CD4-positive, alpha-beta T cell (primary cell): ENCODE data around the gene ADSS1. TPM values are rescaled to one million over a fixed set of nuclear protein-coding genes. Genes with fewer than 3 reads are reported as not detected.

Experiments used
- ATAC-seq: fragments of 200-7000 bp; cut with Tn5 transposase; one replicate; pipeline ENCODE4 v1.10.0; 2022; ENCODE audit warnings: mild to moderate bottlenecking; ENCODE audit not compliant: poor library complexity
- CTCF ChIA-PET: fragments of 350-600 bp; sonication (Branson Sonifier 250); formaldehyde crosslinking; loops from one replicate; lab custom pipeline; 2021; ENCODE audit warnings: antibody characterized with exemption, inconsistent platforms; lab: Charles Lee
- POLR2A ChIA-PET: fragments of 350-600 bp; sonication (Branson Sonifier 250); formaldehyde crosslinking; loops from one replicate; lab custom pipeline; 2021; ENCODE audit warnings: antibody characterized with exemption, inconsistent platforms; lab: Charles Lee
- DNase-seq, 14 experiments: peaks; one replicate each; pipeline ENCODE4 v3.0.0-alpha.2; 2013 to 2020; ENCODE audit warnings: mixed read lengths in 2 of 14
- H3K27ac ChIP-seq, 2 donors: one replicate each; pipeline versions ENCODE4 v1.5.1 to v1.7.0; 2013; ENCODE audit warnings: low read length in 2 of 2, low read depth in 1 of 2, mild to moderate bottlenecking in 1 of 2
- H3K27me3 ChIP-seq, 2 experiments: 1 replicate in 1 of 2; 2 replicates in 1 of 2; pipeline versions ENCODE4 v1.6.1 to v1.7.0; 2013; ENCODE audit warnings: low read length in 2 of 2, control low read depth in 1 of 2, mild to moderate bottlenecking in 1 of 2, moderate library complexity in 1 of 2; ENCODE audit not compliant: insufficient read depth in 2 of 2, control insufficient read depth in 1 of 2
- H3K36me3 ChIP-seq: one replicate; pipeline ENCODE4 v1.6.1; 2013; ENCODE audit warnings: low read length, control low read depth; ENCODE audit not compliant: insufficient read depth
- H3K4me1 ChIP-seq: one replicate; pipeline ENCODE4 v1.6.1; 2013; ENCODE audit warnings: low read length, control low read depth; ENCODE audit not compliant: insufficient read depth
- H3K4me3 ChIP-seq: one replicate; pipeline ENCODE4 v1.5.1; 2013; ENCODE audit warnings: mild to moderate bottlenecking, low read length, moderate library complexity
- H3K9me3 ChIP-seq, 2 experiments: 1 replicate in 1 of 2; 2 replicates in 1 of 2; pipeline versions ENCODE4 v1.6.1 to v1.7.0; 2013; ENCODE audit warnings: low read length in 2 of 2, mild to moderate bottlenecking in 2 of 2, control low read depth in 1 of 2, moderate library complexity in 1 of 2; ENCODE audit not compliant: control insufficient read depth in 1 of 2, insufficient read depth in 1 of 2
- H3K27ac Mint-ChIP-seq: one replicate; pipeline ENCODE4 v1.8.0; 2020; ENCODE audit warnings: mixed read lengths
- H3K27me3 Mint-ChIP-seq: one replicate; pipeline ENCODE4 v1.8.0; 2021; ENCODE audit warnings: mixed read lengths
- H3K36me3 Mint-ChIP-seq: one replicate; pipeline ENCODE4 v1.8.0; 2021; ENCODE audit warnings: low read depth, mixed read lengths
- H3K4me1 Mint-ChIP-seq: one replicate; pipeline ENCODE4 v1.8.0; 2021; ENCODE audit warnings: low read depth, mixed read lengths
- H3K4me3 Mint-ChIP-seq: one replicate; pipeline ENCODE4 v1.8.0; 2020; ENCODE audit warnings: mild to moderate bottlenecking, mixed read lengths
- H3K9me3 Mint-ChIP-seq: one replicate; pipeline ENCODE4 v1.8.0; 2020; ENCODE audit warnings: mixed read lengths
- intact Hi-C, 2 experiments: fragments of 100-400 bp; cut with DNase I in 1 of 2; cut with micrococcal nuclease in 1 of 2; formaldehyde crosslinking; loops; one replicate each; pipeline versions ENCODE4 v1.15.1 to v1.9.0; 2023 to 2025; cut with DNase I, micrococcal nuclease
- total RNA-seq, 174 experiments: library from RNA in 2 of 174; stranded (reverse) in 2 of 174; gene quantifications; one replicate each; pipeline ENCODE4 v1.2.3 and lab custom pipeline; 2021 to 2026
- TF ChIP-seq, protein P1 (sequence below): fragments of 200-600 bp; IDR thresholded peaks from one replicate; pipeline ENCODE4 v1.8.0; 2022; ENCODE audit warnings: antibody characterized with exemption, mild to moderate bottlenecking

The ADSS1 gene
- total RNA-seq, 2 experiments from 2014 or later, result 2.0 to 2.7 TPM

DNA sequence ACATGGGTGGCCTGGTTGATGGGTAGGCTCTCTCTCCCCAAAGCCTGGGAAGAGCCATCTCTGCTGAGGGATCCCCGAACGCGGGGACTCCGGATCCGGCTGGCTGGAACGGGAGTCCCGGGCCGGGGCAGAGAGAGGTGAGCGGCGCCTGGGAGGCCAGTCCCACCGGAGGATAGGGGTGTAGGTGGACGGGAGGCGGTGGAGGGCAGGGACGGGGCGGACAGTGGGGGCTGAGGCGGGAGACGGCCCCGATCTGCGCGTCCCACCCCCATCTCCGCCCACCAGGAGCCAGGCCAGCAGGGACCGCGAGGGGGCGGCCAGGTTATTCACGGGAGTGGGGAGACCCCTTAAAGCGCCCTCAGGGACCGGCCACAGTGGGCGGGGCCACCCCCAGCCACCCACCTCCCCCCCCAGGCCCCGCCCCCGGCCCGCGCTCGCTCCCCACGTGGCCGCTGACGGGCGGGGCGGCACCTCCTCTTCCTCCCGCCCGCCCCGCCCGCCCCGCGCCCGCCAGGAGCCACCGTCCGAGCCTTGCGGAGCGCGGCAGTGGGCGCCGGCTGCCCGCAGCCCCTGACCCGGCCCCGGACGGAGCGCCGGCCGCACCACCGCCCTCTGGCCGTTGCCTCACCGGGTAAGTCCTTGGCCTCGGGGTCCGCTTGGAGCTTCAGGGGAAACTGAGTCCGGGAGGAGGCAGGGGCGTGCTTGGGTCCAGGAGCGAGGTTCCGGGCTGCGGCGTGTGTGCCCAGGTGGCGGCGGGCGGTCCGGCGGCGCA lies 34.7 kb upstream of the ADSS1 start, which contains the start of gene INF2:
Gene INF2, plus strand, starts transcription at position 510 of the 772 bp plus-strand sequence. CDS start 11,748 bp downstream, outside the sequence.
- CTCF ChIA-PET, result no interaction called here
- H3K4me3 Mint-ChIP-seq, result peak within 1 kb of the TSS; percentile 89

DNA sequence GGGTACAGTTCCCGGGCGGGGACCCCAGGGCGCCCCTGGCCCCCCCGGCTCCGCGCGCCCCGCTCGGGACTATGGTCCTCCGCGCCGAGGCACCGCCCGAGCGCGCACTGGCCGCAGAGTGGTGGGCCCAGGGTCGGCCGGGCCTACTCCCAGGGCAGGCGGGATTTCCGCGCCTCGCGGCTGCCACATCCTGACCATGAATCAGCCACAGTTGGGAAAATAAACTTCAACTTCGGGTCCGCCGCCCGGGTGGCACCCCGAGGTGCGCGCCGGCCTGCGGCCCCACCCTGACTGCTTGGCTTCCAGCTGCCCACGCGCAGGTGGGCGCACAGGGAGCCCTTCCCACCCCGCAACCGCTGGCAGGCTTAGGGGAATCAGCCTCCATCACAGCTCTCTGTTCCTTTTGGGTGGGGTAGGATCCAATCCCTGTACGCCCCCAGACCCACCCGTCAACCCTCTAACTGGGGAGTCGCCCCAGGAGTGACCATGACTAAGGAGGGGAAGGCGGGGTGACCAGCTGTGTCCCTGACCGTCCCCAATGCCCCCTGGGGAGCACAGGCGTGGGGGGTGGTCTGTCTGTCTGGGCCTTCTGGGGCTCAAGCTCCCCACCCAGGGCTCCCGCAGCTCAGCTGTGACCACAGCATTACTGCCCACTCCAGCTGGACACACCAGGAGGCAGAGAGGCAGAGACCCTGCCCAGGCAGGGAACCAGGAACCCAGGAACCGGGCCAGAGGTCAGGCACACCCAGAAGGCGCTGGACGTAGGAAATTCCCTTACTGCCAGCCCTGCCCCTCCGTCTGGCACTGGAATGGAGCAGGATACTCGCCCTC lies 33.9 kb upstream of the ADSS1 start:
- H3K36me3 Mint-ChIP-seq, result no peaks in the 10 kb centered on the region
- peak in 4 of 14 experiments; percentile 21 to 51 (median 34) for DNase-seq

More for the DNA sequence above, 34.7 kb upstream of the ADSS1 start, which contains the start of gene INF2:
- H3K4me1 Mint-ChIP-seq, result peaks cover 51% of the 10 kb centered on the region
- no peak within 1 kb of the TSS for H3K27ac Mint-ChIP-seq
- Histone ChIP-seq H3K9me3 (no peaks in the 10 kb centered on the region), H3K36me3 (peaks cover 5% of the 10 kb centered on the region), H3K4me3 (peak within 1 kb of the TSS; percentile 61), H3K27me3 (no peaks in the 10 kb centered on the region), H3K27ac (peak within 1 kb of the TSS in 1 of 2 donors; percentile 29), H3K4me1 (peaks cover 80% of the 10 kb centered on the region)
- intact Hi-C loops, result loop anchor here in 1 of 2 experiments (2.0 kb wide), 1 partner anchor 64 kb away; the partner anchor contains the start of gene SIVA1
- peak; percentile 62 for ATAC-seq
- TF ChIP-seq, protein P1, sequence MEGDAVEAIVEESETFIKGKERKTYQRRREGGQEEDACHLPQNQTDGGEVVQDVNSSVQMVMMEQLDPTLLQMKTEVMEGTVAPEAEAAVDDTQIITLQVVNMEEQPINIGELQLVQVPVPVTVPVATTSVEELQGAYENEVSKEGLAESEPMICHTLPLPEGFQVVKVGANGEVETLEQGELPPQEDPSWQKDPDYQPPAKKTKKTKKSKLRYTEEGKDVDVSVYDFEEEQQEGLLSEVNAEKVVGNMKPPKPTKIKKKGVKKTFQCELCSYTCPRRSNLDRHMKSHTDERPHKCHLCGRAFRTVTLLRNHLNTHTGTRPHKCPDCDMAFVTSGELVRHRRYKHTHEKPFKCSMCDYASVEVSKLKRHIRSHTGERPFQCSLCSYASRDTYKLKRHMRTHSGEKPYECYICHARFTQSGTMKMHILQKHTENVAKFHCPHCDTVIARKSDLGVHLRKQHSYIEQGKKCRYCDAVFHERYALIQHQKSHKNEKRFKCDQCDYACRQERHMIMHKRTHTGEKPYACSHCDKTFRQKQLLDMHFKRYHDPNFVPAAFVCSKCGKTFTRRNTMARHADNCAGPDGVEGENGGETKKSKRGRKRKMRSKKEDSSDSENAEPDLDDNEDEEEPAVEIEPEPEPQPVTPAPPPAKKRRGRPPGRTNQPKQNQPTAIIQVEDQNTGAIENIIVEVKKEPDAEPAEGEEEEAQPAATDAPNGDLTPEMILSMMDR, result no peak
- DNase-seq, result peak; percentile 14 to 81 (median 42)
- POLR2A ChIA-PET, result interaction anchor here (1.4 to 2.2 kb wide), 3 partner anchors 11 to 112 kb away, joined by 3 to 10 read pairs (median 8); partner anchors contain the start of genes SIVA1 and ZBTB42
- H3K36me3 Mint-ChIP-seq, result no peaks in the 10 kb centered on the region
- H3K27me3 Mint-ChIP-seq, result no peaks in the 10 kb centered on the region
- no peaks in the 10 kb centered on the region for H3K9me3 Mint-ChIP-seq

More for the DNA sequence above, 33.9 kb upstream of the ADSS1 start:
- Mint-ChIP-seq H3K9me3 (no peaks in the 10 kb centered on the region), H3K4me3 (peak overlapping the region; percentile 89), H3K27me3 (no peaks in the 10 kb centered on the region), H3K27ac (peak overlapping the region; percentile 80), H3K4me1 (peaks cover 52% of the 10 kb centered on the region)
- POLR2A ChIA-PET, result interaction anchor here (1.4 to 2.2 kb wide), 4 partner anchors 12 to 111 kb away, joined by 3 to 10 read pairs (median 7); partner anchors contain the start of genes SIVA1 and ZBTB42
- H3K9me3 ChIP-seq, result no peaks in the 10 kb centered on the region
- H3K27ac ChIP-seq, result peak overlapping the region in 1 of 2 donors; percentile 29
- peaks cover 85% of the 10 kb centered on the region for H3K4me1 ChIP-seq
- intact Hi-C loops, result loop anchor here in 1 of 2 experiments (2.0 kb wide), 1 partner anchor 63 kb away; the partner anchor contains the start of gene SIVA1
- TF ChIP-seq, protein P1, result no peak
- peaks cover 5% of the 10 kb centered on the region for H3K36me3 ChIP-seq
- CTCF ChIA-PET, result no interaction called here
- H3K4me3 ChIP-seq, result peak overlapping the region; percentile 61
- ATAC-seq, result peak; percentile 19
- H3K27me3 ChIP-seq, result no peaks in the 10 kb centered on the region
